ENCODE measurements around the gene PCDHGA1.

Gene PCDHGA1

GRCh38 chr5:141484310-141484640 lies 154.0 kb downstream of the PCDHGA1 start:
- DNase-seq (ENCODE audit: low read depth), result no peak
- H3K4me3 ChIP-seq (ENCODE audit: low read depth, low read length), result peak overlapping the region; percentile 26

DNA sequence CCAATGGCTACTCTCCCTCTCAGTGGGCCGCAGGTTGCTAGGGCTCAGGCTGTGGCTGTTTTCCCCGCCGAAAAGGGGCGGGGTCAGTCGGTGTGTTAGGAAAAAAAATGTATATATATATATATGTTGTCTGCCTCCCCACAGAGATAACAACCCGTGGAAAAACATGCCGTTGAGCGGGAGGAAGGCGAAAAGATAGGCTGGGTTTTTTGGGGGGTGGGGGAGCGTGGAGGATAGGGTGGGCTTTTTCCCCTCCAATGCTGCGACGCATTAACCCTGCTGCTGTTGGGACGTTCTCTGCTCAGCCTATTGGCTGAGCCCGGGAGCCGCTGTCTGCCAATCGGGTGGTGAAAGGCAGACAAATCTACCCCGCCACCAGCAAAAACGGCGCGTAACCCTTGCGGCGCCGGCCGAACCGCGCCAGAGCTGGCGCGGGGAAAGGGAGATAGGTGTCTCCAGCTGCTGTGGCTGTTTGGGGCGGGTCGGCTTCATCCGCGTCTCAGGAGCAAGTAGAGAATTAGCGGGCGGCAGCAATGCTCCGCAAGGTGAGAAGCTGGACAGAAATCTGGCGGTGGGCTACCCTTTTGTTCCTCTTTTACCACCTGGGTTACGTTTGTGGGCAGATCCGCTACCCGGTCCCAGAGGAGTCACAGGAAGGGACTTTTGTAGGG lies 154.5 kb downstream of the PCDHGA1 start, which contains the start of gene PCDHGC4:
TSS of gene PCDHGC4 (plus strand) at position 390 of the 671 bp plus-strand sequence. CDS start at position 534, 144 bp downstream.
- peak within 1 kb of the TSS; percentile 26 for H3K4me3 ChIP-seq (ENCODE audit: low read depth, low read length)
- DNase-seq (ENCODE audit: low read depth), result no peak

- no peak for DNase-seq (ENCODE audit: low read depth)
- H3K4me3 ChIP-seq (ENCODE audit: low read depth, low read length), result peak overlapping the region; percentile 26
Measured at GRCh38 chr5:141485321-141486055, 155.2 kb downstream of the PCDHGA1 start.

- H3K4me3 ChIP-seq (ENCODE audit: low read depth, low read length), result no peak overlapping the region
- DNase-seq (ENCODE audit: low read depth), result no peak
Measured at GRCh38 chr5:141486091-141486490, 155.8 kb downstream of the PCDHGA1 start.

GRCh38 chr5:141487131-141487530 lies 156.8 kb downstream of the PCDHGA1 start:
- H3K4me3 ChIP-seq (ENCODE audit: low read depth, low read length), result no peak overlapping the region
- DNase-seq (ENCODE audit: low read depth), result no peak

- peak; percentile 60 for DNase-seq (ENCODE audit: low read depth)
- peak within 1 kb of the TSS; percentile 15 for H3K4me3 ChIP-seq (ENCODE audit: low read depth, low read length)
Measured at GRCh38 chr5:141488591-141489561, 158.6 kb downstream of the PCDHGA1 start, which contains the start of gene PCDHGC5. TSS of gene PCDHGC5 (plus strand) at chr5:141489081. CDS start at chr5:141489241, 160 bp downstream.

GRCh38 chr5:141489841-141490240 lies 159.5 kb downstream of the PCDHGA1 start:
- H3K4me3 ChIP-seq (ENCODE audit: low read depth, low read length), result no peak overlapping the region
- DNase-seq (ENCODE audit: low read depth), result no peak

GRCh38 chr5:141490271-141490670 lies 160.0 kb downstream of the PCDHGA1 start:
- H3K4me3 ChIP-seq (ENCODE audit: low read depth, low read length), result no peak overlapping the region
- no peak for DNase-seq (ENCODE audit: low read depth)

DNA sequence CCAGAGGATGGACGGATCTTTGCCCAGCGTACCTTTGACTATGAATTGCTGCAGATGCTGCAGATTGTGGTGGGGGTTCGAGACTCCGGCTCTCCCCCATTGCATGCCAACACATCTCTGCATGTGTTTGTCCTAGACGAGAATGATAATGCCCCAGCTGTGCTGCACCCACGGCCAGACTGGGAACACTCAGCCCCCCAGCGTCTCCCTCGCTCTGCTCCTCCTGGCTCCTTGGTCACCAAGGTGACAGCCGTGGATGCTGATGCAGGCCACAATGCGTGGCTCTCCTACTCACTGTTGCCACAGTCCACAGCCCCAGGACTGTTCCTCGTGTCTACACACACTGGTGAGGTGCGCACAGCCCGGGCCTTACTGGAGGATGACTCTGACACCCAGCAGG lies 160.5 kb downstream of the PCDHGA1 start:
- no peak for DNase-seq (ENCODE audit: low read depth)
- H3K4me3 ChIP-seq (ENCODE audit: low read depth, low read length), result no peak overlapping the region

- DNase-seq (ENCODE audit: low read depth), result no peak
- no peak overlapping the region for H3K4me3 ChIP-seq (ENCODE audit: low read depth, low read length)
Measured at GRCh38 chr5:141491323-141492167, 161.2 kb downstream of the PCDHGA1 start.

GRCh38 chr5:141492168-141492885 lies 162.0 kb downstream of the PCDHGA1 start:
- no peak for DNase-seq (ENCODE audit: low read depth)
- no peak overlapping the region for H3K4me3 ChIP-seq (ENCODE audit: low read depth, low read length)

DNA sequence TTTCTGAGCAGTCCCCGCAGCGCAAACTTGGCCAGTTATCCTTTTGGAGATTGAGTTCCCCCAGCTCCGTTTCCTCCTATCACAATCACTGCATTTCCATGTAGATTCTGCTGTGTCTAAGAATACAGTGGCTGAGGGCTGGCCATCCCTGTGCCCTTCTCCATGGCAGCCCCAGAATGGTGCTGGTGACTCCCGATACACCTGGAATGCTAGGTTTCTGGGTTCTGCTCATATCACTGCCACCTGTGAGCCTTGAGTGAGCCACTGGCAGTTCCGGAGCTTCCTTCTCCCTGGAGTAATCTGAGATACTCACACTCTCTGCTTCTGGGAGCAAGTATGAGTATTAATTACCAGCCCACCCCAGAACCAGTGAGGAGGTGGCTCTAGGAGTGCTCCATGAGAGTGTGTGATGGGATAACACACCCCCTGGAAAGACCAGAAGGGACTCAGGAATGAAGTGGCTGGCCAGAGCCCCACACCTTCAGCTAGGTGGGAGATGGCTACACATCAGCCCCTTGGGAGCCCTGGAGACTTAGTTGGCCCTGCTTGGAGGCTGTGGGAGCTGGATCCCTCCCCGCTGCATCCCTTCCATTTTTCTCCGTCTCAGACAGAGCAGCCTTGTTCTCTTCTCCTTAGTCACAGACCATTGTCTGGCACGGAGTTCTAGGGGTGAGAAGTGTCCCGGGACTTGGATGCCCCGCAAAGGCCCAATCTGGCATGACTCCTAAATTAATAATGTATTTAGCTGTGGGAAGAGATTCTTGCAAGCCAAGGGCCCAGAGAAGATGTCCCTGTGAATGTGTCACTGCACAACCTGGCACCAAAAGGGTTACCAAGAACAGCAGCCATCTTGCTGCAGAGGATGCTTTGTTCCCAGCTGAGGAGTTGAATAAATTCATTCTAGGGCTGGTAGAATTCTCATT lies 163.4 kb downstream of the PCDHGA1 start:
- DNase-seq (ENCODE audit: low read depth), result no peak
- no peak overlapping the region for H3K4me3 ChIP-seq (ENCODE audit: low read depth, low read length)

DNA sequence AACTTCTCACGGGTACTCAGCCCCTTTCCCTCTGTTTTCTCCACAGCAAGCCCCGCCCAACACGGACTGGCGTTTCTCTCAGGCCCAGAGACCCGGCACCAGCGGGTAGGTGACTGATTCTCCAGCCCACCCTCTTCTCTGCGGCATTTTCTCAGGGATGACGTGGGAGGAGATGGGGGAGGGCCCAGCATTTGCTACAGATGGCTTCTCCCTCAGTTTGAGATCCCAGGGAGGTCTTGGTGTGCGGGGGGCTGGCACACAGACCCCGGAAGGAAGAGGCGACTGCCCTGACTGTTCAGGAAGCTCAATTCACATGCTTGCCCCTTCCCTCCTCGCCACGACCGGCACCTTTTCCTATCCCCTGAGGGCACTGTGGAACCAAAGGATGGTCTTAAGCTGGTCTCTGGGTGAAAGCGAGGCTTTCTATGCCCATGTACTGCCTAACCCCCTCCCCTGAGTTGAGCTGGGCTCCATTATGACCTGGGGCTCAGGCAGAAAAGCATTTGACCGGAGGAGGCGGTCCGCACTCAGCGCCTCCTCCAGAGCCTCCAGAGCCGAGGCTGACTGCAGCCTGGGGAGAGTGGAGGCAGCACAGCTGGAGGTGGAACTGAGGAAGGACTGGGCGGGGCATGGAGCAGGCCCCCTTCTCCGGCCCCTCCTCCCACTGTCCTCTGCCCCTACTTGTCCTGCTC lies 164.6 kb downstream of the PCDHGA1 start:
- DNase-seq (ENCODE audit: low read depth), result no peak

DNA sequence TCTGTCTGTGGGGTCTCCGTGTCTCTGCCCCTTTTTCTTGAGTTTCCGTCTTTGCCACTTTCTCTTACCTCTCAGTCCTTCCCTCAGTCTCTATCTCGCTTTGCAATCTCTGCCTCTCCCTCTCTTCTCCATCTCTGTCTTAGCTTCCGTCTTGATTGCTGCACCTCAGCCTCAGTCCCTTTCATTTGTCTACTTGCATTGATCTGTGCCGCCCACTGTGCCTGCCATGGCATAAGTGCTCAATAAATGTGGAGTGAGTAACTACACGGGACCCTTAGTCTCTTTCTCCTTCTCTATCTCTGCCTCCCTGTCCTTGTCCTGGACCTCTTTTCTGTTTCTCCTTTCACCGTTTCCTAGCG lies 165.1 kb downstream of the PCDHGA1 start:
- DNase-seq (ENCODE audit: low read depth), result no peak
- H3K4me3 ChIP-seq (ENCODE audit: low read depth, low read length), result no peak overlapping the region

More for the DNA sequence above, 164.6 kb downstream of the PCDHGA1 start:
- H3K4me3 ChIP-seq (ENCODE audit: low read depth, low read length), result no peak overlapping the region

DNA sequence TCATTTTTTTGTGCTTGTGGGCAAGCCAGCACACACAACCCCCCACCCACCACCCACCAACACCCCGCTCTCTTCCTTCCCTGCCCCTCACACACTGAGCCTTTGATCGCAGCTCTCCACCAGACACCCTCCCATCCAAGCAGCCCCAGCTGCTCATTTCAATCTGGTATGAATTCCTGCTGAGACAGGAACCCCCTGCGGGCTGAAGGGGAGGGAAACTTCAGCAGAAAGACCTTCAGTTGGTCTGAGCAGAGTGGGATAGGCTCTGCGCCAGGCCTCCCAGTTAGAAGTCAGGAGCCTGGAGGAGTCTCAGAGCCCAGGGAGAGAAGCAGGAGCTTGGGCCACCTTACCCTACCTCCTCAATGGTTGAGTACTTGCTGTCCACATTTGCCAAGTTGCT lies 165.7 kb downstream of the PCDHGA1 start:
- DNase-seq (ENCODE audit: low read depth), result no peak
- H3K4me3 ChIP-seq (ENCODE audit: low read depth, low read length), result no peak overlapping the region

- no peak overlapping the region for H3K4me3 ChIP-seq (ENCODE audit: low read depth, low read length)
- no peak for DNase-seq (ENCODE audit: low read depth)
Measured at GRCh38 chr5:141501761-141502160, 171.4 kb downstream of the PCDHGA1 start.

- no peak for DNase-seq (ENCODE audit: low read depth)
- no peak overlapping the region for H3K4me3 ChIP-seq (ENCODE audit: low read depth, low read length)
Measured at GRCh38 chr5:141503681-141504080, 173.4 kb downstream of the PCDHGA1 start.

Measured in skeletal muscle cell (primary cell).